Caco-2 (cell line): ENCODE measurements around the gene HDC. TPM values are rescaled to one million over a fixed set of nuclear protein-coding genes. Genes with fewer than 3 reads are reported as not detected.

Source experiments
- BruUV-seq: library from RNA; stranded (reverse); fragments of 400-500 nt; replicated peaks from 2 replicates; lab custom pipeline; 2021; lab: Mats Ljungman, UMichigan
- CTCF ChIA-PET: fragments of 300-600 bp; sonication (Branson Sonifier 250); formaldehyde crosslinking; loops from one replicate; lab custom pipeline; 2022; ENCODE audit warnings: antibody characterized with exemption; lab: Charles Lee
- POLR2A ChIA-PET: fragments of 300-600 bp; sonication (Branson Sonifier 250); formaldehyde crosslinking; loops from one replicate; lab custom pipeline; 2022; ENCODE audit warnings: antibody characterized with exemption; lab: Charles Lee
- DNase-seq, 2 experiments: peaks; one replicate each; pipeline versions ENCODE4 v3.0.0 to v3.0.0-alpha.2; 2020 to 2022
- H3K27me3 ChIP-seq: replicated peaks from 2 replicates; pipeline ENCODE4 v1.6.0; 2011; ENCODE audit warnings: low read length; ENCODE audit not compliant: control insufficient read depth, insufficient read depth
- H3K36me3 ChIP-seq: 2 replicates; pipeline ENCODE4 v1.5.1; 2011; ENCODE audit warnings: low read length; ENCODE audit not compliant: control insufficient read depth, insufficient read depth
- H3K4me1 ChIP-seq: fragments of 250-450 bp; sonication (Bioruptor Pico); 2 replicates; pipeline ENCODE4 v1.5.1; 2020; ENCODE audit warnings: mild to moderate bottlenecking
- H3K4me3 ChIP-seq: 2 replicates; pipeline ENCODE4 v1.5.1; 2011; ENCODE audit warnings: low read depth, mild to moderate bottlenecking, control low read depth, low read length
- H3K9me3 ChIP-seq: fragments of 250-450 bp; sonication (Bioruptor Pico); 2 replicates; pipeline ENCODE4 v1.5.1; 2020; ENCODE audit warnings: mild to moderate bottlenecking, moderate library complexity
- H3K27ac Mint-ChIP-seq: one replicate; pipeline ENCODE4 v1.8.0; 2022; ENCODE audit warnings: mixed read lengths; ENCODE audit not compliant: unreplicated experiment
- H3K27me3 Mint-ChIP-seq: one replicate; pipeline ENCODE4 v1.8.0; 2022; ENCODE audit warnings: mixed read lengths; ENCODE audit not compliant: insufficient read depth, unreplicated experiment
- H3K36me3 Mint-ChIP-seq: one replicate; pipeline ENCODE4 v1.8.0; 2022; ENCODE audit warnings: mild to moderate bottlenecking, mixed read lengths; ENCODE audit not compliant: insufficient read depth, unreplicated experiment
- H3K4me1 Mint-ChIP-seq: one replicate; pipeline ENCODE4 v1.8.0; 2022; ENCODE audit warnings: low read depth, mixed read lengths; ENCODE audit not compliant: unreplicated experiment
- H3K4me3 Mint-ChIP-seq: one replicate; pipeline ENCODE4 v1.8.0; 2022; ENCODE audit warnings: mild to moderate bottlenecking, moderate library complexity, mixed read lengths; ENCODE audit not compliant: unreplicated experiment
- H3K9me3 Mint-ChIP-seq: one replicate; pipeline ENCODE4 v1.8.0; 2022; ENCODE audit warnings: mixed read lengths; ENCODE audit not compliant: unreplicated experiment
- CTCF ChIP-seq, 2 experiments: fragments of 200-600 bp in 1 of 2; IDR thresholded peaks; 1 replicate in 1 of 2; 2 replicates in 1 of 2; pipeline versions ENCODE4 v1.5.1 to v1.8.0; 2011 to 2022; ENCODE audit warnings: antibody characterized with exemption in 1 of 2, control low read depth in 1 of 2, inconsistent platforms in 1 of 2, low read depth in 1 of 2, low read length in 1 of 2, mild to moderate bottlenecking in 1 of 2, moderate library complexity in 1 of 2; ENCODE audit not compliant: insufficient read depth in 1 of 2, severe bottlenecking in 1 of 2, unreplicated experiment in 1 of 2
- intact Hi-C: fragments of 100-400 bp; cut with micrococcal nuclease; formaldehyde crosslinking; loops from one replicate; pipeline ENCODE4 v1.10.0; 2022; ENCODE audit not compliant: unreplicated experiment
- total RNA-seq: library from RNA; stranded (reverse); gene quantifications from 2 replicates; pipeline ENCODE4 v1.2.3, GENCODE V29; 2022

The HDC gene
- total RNA-seq, 1 experiment from 2014 or later, result not detected

DNA sequence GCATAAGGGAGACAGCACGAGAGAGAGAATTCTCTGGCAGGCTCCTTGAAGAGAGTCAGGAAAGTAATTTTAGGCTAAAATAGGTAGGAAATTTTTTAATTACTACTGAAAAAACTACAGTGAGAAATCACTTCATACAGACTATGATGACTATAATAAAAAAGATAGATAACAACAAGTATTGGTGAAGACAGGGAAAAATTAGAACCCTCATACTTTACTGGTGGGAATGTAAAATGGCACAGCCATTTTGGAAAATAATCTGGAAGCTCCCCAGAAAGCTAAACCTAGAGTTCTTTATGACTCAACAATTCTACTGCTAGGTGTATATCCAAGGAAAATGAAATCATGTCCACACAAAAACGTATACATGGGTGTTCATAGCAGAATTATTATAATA lies 2.1 kb upstream of the HDC start:
- ChIA-PET CTCF (no interaction called here), POLR2A (no interaction called here)
- Histone ChIP-seq H3K4me3 (no peak overlapping the region), H3K27me3 (no peaks in the 10 kb centered on the region), H3K36me3 (no peaks in the 10 kb centered on the region), H3K4me1 (no peaks in the 10 kb centered on the region), H3K9me3 (no peaks in the 10 kb centered on the region)
- DNase-seq, result no peak
- Mint-ChIP-seq H3K27ac (no peak overlapping the region), H3K4me3 (no peak overlapping the region), H3K27me3 (peaks cover 4% of the 10 kb centered on the region), H3K9me3 (no peaks in the 10 kb centered on the region), H3K4me1 (no peaks in the 10 kb centered on the region), H3K36me3 (no peaks in the 10 kb centered on the region)
- TF ChIP-seq CTCF (IDR thresholded peaks at IDR 0.05; ENCODE audit: insufficient read depth in 1 of 2, low read depth in 1 of 2, low read length in 1 of 2, severe bottlenecking in 1 of 2, unreplicated experiment in 1 of 2), result no peak
- intact Hi-C loops, result no loop called here
- BruUV-seq, result no TSS peak

GRCh38 chr15:50262533-50262932 lies 3.0 kb downstream of the HDC start:
- Mint-ChIP-seq H3K4me3 (no peak overlapping the region), H3K27me3 (peaks cover 4% of the 10 kb centered on the region), H3K9me3 (no peaks in the 10 kb centered on the region), H3K27ac (no peak overlapping the region), H3K36me3 (no peaks in the 10 kb centered on the region), H3K4me1 (peaks cover 18% of the 10 kb centered on the region)
- Histone ChIP-seq H3K27me3 (no peaks in the 10 kb centered on the region), H3K4me1 (peaks cover 10% of the 10 kb centered on the region), H3K36me3 (no peaks in the 10 kb centered on the region), H3K4me3 (no peak overlapping the region), H3K9me3 (no peaks in the 10 kb centered on the region)
- intact Hi-C loops, result no loop called here
- ChIA-PET POLR2A (no interaction called here), CTCF (no interaction called here)
- no TSS peak for BruUV-seq
- DNase-seq, result no peak
- no peak for TF ChIP-seq CTCF (IDR thresholded peaks at IDR 0.05; ENCODE audit: insufficient read depth in 1 of 2, low read depth in 1 of 2, low read length in 1 of 2, severe bottlenecking in 1 of 2, unreplicated experiment in 1 of 2)

DNA sequence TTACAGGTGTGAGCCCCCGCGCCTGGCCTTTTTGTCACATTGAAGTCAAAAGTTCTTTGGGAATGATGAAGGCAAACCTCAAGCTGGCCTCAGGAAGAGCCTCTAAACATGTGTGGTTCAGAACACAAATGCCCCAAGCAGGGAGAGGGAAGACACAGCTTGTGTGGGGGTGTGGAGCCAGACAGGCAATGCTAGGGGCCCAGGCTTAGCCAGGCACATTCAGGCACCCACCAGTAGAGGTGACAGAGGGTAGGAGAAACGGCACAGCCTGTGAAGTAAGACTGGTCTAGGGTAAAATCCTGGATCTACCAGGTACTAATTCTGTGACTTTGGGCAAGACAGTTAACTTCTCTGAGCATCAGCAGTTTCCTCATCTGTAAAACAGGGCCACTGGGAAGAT lies 3.5 kb downstream of the HDC start:
- H3K27ac Mint-ChIP-seq, result no peak overlapping the region
- H3K4me3 Mint-ChIP-seq, result no peak overlapping the region
- H3K4me1 ChIP-seq, result peaks cover 10% of the 10 kb centered on the region
- H3K4me1 Mint-ChIP-seq, result peaks cover 18% of the 10 kb centered on the region
- DNase-seq, result no peak
- H3K4me3 ChIP-seq, result no peak overlapping the region
- no peaks in the 10 kb centered on the region for H3K36me3 ChIP-seq
- CTCF ChIA-PET, result interaction anchor here (0.7 kb wide), 1 partner anchor 74 kb away, joined by 9 read pairs; no protein-coding TSS in a partner anchor
- intact Hi-C loops, result no loop called here
- H3K27me3 ChIP-seq, result no peaks in the 10 kb centered on the region
- no peaks in the 10 kb centered on the region for H3K9me3 ChIP-seq
- peaks cover under 1% of the 10 kb centered on the region for H3K27me3 Mint-ChIP-seq
- POLR2A ChIA-PET, result no interaction called here
- no peaks in the 10 kb centered on the region for H3K36me3 Mint-ChIP-seq
- no peak for TF ChIP-seq CTCF (IDR thresholded peaks at IDR 0.05; ENCODE audit: insufficient read depth in 1 of 2, low read depth in 1 of 2, low read length in 1 of 2, severe bottlenecking in 1 of 2, unreplicated experiment in 1 of 2)
- BruUV-seq, result no TSS peak
- H3K9me3 Mint-ChIP-seq, result no peaks in the 10 kb centered on the region
